PC-3 (cell line): Measurements from ENCODE around the gene NIT1. TPM values are rescaled to one million over a fixed set of nuclear protein-coding genes. Genes with fewer than 3 reads are reported as not detected.

Source experiments
- ATAC-seq: fragments of 200-7000 bp; cut with Tn5 transposase; 2 replicates; pipeline ENCODE4 v1.9.1; 2020; ENCODE audit warnings: mild to moderate bottlenecking, moderate library complexity
- BruUV-seq: library from RNA; stranded (reverse); fragments of 400-500 nt; replicated peaks from 2 replicates; lab custom pipeline; 2021; lab: Mats Ljungman, UMichigan
- CTCF ChIA-PET: fragments of 300-600 bp; sonication (Branson Sonifier 250); formaldehyde crosslinking; loops from one replicate; lab custom pipeline; 2022; ENCODE audit warnings: antibody characterized with exemption; lab: Charles Lee
- POLR2A ChIA-PET: fragments of 300-600 bp; sonication (Branson Sonifier 250); formaldehyde crosslinking; loops from one replicate; lab custom pipeline; 2022; ENCODE audit warnings: antibody characterized with exemption; ENCODE audit not compliant: unreplicated experiment; lab: Charles Lee
- DNase-seq: peaks from one replicate; pipeline ENCODE4 v3.0.0-alpha.2; 2015
- H2AFZ ChIP-seq: fragments of 300-600 bp; sonication (generic); 2 replicates; pipeline ENCODE4 v1.6.0; 2016; ENCODE audit warnings: antibody characterized with exemption, low read length
- H3F3A ChIP-seq: fragments of 300-600 bp; sonication (generic); one replicate; pipeline ENCODE4 v1.6.0; 2017; ENCODE audit warnings: antibody characterized with exemption, low read length, control low read depth, mild to moderate bottlenecking; ENCODE audit not compliant: unreplicated experiment
- H3K27ac ChIP-seq: fragments of 300-600 bp; sonication (generic); 2 replicates; pipeline ENCODE4 v1.5.1; 2016; ENCODE audit warnings: mild to moderate bottlenecking, low read length
- H3K27me3 ChIP-seq: fragments of 300-600 bp; sonication (generic); 2 replicates; pipeline ENCODE4 v1.6.1; 2016; ENCODE audit warnings: low read length, mixed read lengths
- H3K36me3 ChIP-seq: fragments of 300-600 bp; sonication (generic); 2 replicates; pipeline ENCODE4 v1.6.1; 2016; ENCODE audit warnings: low read depth, mixed run types, low read length, mixed read lengths
- H3K4me1 ChIP-seq: fragments of 300-600 bp; sonication (generic); 2 replicates; pipeline ENCODE4 v1.5.1; 2016; ENCODE audit warnings: low read length; ENCODE audit not compliant: insufficient read depth
- H3K4me2 ChIP-seq: fragments of 300-600 bp; sonication (generic); 2 replicates; pipeline ENCODE4 v1.6.0; 2016; ENCODE audit warnings: low read length
- H3K4me3 ChIP-seq: fragments of 300-600 bp; sonication (generic); 2 replicates; pipeline ENCODE4 v1.5.1; 2016; ENCODE audit warnings: mild to moderate bottlenecking, low read length, mixed read lengths
- H3K79me2 ChIP-seq: fragments of 300-600 bp; sonication (generic); 2 replicates; pipeline ENCODE4 v1.6.1; 2017; ENCODE audit warnings: low read length, mixed read lengths
- H3K9ac ChIP-seq: fragments of 300-600 bp; sonication (generic); 2 replicates; pipeline ENCODE4 v1.6.0; 2016; ENCODE audit warnings: mild to moderate bottlenecking, low read length
- H3K9me2 ChIP-seq: fragments of 300-600 bp; sonication (generic); replicated peaks from 2 replicates; pipeline ENCODE4 v1.6.1; 2016; ENCODE audit warnings: mixed run types, low read length, mixed read lengths
- H3K9me3 ChIP-seq: fragments of 300-600 bp; sonication (generic); 2 replicates; pipeline ENCODE4 v1.6.1; 2016; ENCODE audit warnings: low read length, mixed read lengths
- H4K20me1 ChIP-seq: fragments of 300-600 bp; sonication (generic); 2 replicates; pipeline ENCODE4 v1.6.1; 2016; ENCODE audit warnings: low read length, mixed read lengths
- EZH2 ChIP-seq: fragments of 300-600 bp; sonication (generic); IDR thresholded peaks from one replicate; pipeline ENCODE4 v1.6.1; 2017; ENCODE audit warnings: antibody characterized with exemption, mild to moderate bottlenecking, low read length; ENCODE audit not compliant: unreplicated experiment
- EZH2phosphoT487 ChIP-seq: fragments of 300-600 bp; sonication (generic); IDR thresholded peaks from 2 replicates; pipeline ENCODE4 v1.6.1; 2018; ENCODE audit warnings: mild to moderate bottlenecking, antibody characterized with exemption, low read length, borderline replicate concordance
- intact Hi-C: fragments of 100-400 bp; cut with micrococcal nuclease; formaldehyde crosslinking; loops from 2 replicates; pipeline ENCODE4 v1.9.0; 2023
- total RNA-seq: library from RNA; depleted of rRNA; stranded (reverse); fragments of >200 nt; gene quantifications from 2 replicates; pipeline ENCODE4 v1.2.3, GENCODE V29; 2014
- TF ChIP-seq, protein P1 (sequence below): fragments of 300-600 bp; sonication (generic); conservative IDR thresholded peaks from 2 replicates; pipeline ENCODE4 v1.5.1; 2017; ENCODE audit warnings: antibody characterized with exemption, low read depth, mild to moderate bottlenecking, low read length

The NIT1 gene
- total RNA-seq, 1 experiment from 2014 or later = 18.1 TPM

- Histone ChIP-seq H3K79me2 (no peaks in the 10 kb centered on the region), H3K4me2 (no peak overlapping the region), H3K27me3 (no peaks in the 10 kb centered on the region), H3K9ac (no peak overlapping the region), H2AFZ (no peak overlapping the region), H4K20me1 (no peaks in the 10 kb centered on the region), H3K4me1 (no peaks in the 10 kb centered on the region), H3K4me3 (no peak overlapping the region), H3F3A (no peaks in the 10 kb centered on the region), H3K9me2 (no peaks in the 10 kb centered on the region), H3K9me3 (no peaks in the 10 kb centered on the region), H3K36me3 (no peaks in the 10 kb centered on the region), H3K27ac (no peak overlapping the region)
- ChIA-PET CTCF (interaction anchor here (0.8 to 1.0 kb wide), 2 partner anchors 23 to 26 kb away, joined by 3 to 4 read pairs; no protein-coding TSS in a partner anchor), POLR2A (interaction anchor here (0.5 kb wide), 1 partner anchor 29 kb away, joined by 6 read pairs; no protein-coding TSS in a partner anchor)
- DNase-seq (no peak), ATAC-seq (peak; percentile 72)
- no TSS peak for BruUV-seq
- intact Hi-C loops = no loop called here
- TF ChIP-seq, protein P1, sequence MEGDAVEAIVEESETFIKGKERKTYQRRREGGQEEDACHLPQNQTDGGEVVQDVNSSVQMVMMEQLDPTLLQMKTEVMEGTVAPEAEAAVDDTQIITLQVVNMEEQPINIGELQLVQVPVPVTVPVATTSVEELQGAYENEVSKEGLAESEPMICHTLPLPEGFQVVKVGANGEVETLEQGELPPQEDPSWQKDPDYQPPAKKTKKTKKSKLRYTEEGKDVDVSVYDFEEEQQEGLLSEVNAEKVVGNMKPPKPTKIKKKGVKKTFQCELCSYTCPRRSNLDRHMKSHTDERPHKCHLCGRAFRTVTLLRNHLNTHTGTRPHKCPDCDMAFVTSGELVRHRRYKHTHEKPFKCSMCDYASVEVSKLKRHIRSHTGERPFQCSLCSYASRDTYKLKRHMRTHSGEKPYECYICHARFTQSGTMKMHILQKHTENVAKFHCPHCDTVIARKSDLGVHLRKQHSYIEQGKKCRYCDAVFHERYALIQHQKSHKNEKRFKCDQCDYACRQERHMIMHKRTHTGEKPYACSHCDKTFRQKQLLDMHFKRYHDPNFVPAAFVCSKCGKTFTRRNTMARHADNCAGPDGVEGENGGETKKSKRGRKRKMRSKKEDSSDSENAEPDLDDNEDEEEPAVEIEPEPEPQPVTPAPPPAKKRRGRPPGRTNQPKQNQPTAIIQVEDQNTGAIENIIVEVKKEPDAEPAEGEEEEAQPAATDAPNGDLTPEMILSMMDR = peak; percentile 26; the same call in 1 of the 2 replicates
- TF ChIP-seq EZH2phosphoT487 = no peak
Measured at GRCh38 chr1:161073474-161074121, 44.3 kb upstream of the NIT1 start.

DNA sequence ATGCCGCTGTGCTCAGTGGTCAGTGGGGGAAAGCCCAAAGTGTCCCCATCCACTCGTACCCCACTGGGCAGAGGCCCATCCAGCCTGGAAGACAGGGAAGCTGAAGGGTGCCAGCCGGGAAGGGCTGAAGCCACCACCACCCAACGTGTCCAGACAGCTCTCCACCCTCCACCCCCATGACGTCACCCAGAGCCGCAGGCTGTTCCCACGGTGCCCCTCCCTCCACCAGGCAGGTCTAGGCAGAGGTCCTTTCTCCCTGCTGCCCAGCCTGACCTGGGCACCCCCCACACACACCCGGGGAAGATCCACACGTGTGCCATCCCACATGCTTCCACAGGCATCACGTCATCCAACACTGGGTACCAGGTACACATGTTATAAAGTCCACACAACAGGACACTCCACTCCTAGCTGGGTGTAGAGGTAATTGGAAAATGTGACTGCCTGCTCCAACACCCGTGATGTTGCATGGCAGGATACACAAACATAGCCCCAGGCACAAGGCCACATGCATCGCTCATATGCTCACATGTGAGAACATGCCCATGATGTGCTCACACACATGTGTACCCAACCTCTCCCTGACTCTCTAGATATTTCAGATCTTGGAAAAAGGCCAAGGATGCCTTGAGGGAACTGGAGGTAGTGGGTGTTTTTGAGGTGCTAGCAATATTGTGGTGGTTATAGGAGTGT lies 43.1 kb upstream of the NIT1 start:
- Histone ChIP-seq H3K4me3 (no peak overlapping the region), H3K4me2 (no peak overlapping the region), H3K36me3 (no peaks in the 10 kb centered on the region), H4K20me1 (no peaks in the 10 kb centered on the region), H2AFZ (no peak overlapping the region), H3K9me3 (no peaks in the 10 kb centered on the region), H3K79me2 (no peaks in the 10 kb centered on the region), H3K27ac (no peak overlapping the region), H3F3A (no peaks in the 10 kb centered on the region), H3K9ac (no peak overlapping the region), H3K9me2 (no peaks in the 10 kb centered on the region), H3K4me1 (no peaks in the 10 kb centered on the region), H3K27me3 (no peaks in the 10 kb centered on the region)
- DNase-seq (no peak), ATAC-seq (no peak)
- intact Hi-C loops = no loop called here
- ChIA-PET POLR2A (no interaction called here), CTCF (no interaction called here)
- TF ChIP-seq, protein P1 = no peak
- TF ChIP-seq EZH2phosphoT487 (no peak), EZH2 (no peak)
- no TSS peak for BruUV-seq

DNA sequence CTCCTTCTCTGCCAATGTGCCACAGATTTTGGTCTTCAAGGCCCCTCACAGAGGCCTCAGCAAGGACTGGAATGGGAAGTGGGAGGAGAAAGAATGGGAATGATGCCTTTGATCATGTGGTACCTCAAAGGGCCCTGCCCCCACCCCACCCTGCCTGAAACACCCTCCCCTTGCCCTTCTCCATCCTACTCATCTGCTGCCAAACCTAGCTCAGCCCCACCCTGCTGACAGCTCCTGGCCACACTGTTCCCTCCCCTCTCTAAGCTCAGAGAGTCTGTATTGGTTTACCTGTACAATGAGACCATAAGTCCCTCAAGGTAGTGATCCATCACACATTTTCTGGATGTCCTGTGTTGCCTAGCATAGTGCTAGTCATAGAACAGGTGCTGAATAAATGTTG lies 41.5 kb upstream of the NIT1 start:
- TF ChIP-seq EZH2 (no peak), EZH2phosphoT487 (no peak)
- TF ChIP-seq, protein P1 = no peak
- Histone ChIP-seq H3F3A (no peaks in the 10 kb centered on the region), H3K27ac (no peak overlapping the region), H3K4me2 (no peak overlapping the region), H2AFZ (no peak overlapping the region), H3K9me3 (no peaks in the 10 kb centered on the region), H3K4me3 (no peak overlapping the region), H3K27me3 (no peaks in the 10 kb centered on the region), H3K36me3 (no peaks in the 10 kb centered on the region), H3K79me2 (no peaks in the 10 kb centered on the region), H3K9me2 (no peaks in the 10 kb centered on the region), H4K20me1 (no peaks in the 10 kb centered on the region), H3K4me1 (peaks cover 9% of the 10 kb centered on the region), H3K9ac (no peak overlapping the region)
- ChIA-PET POLR2A (no interaction called here), CTCF (no interaction called here)
- BruUV-seq = no TSS peak
- DNase-seq (no peak), ATAC-seq (no peak)
- intact Hi-C loops = no loop called here
